Measurements from ENCODE around the gene LRRK2.

LRRK2 gene

GRCh38 chr12:40313928-40314327 is 89.1 kb downstream of the LRRK2 start:
- no peak for TF ChIP-seq EZH2phosphoT487 (IDR thresholded peaks at IDR 0.05; ENCODE audit: low read depth)
- TF ChIP-seq, protein P1, sequence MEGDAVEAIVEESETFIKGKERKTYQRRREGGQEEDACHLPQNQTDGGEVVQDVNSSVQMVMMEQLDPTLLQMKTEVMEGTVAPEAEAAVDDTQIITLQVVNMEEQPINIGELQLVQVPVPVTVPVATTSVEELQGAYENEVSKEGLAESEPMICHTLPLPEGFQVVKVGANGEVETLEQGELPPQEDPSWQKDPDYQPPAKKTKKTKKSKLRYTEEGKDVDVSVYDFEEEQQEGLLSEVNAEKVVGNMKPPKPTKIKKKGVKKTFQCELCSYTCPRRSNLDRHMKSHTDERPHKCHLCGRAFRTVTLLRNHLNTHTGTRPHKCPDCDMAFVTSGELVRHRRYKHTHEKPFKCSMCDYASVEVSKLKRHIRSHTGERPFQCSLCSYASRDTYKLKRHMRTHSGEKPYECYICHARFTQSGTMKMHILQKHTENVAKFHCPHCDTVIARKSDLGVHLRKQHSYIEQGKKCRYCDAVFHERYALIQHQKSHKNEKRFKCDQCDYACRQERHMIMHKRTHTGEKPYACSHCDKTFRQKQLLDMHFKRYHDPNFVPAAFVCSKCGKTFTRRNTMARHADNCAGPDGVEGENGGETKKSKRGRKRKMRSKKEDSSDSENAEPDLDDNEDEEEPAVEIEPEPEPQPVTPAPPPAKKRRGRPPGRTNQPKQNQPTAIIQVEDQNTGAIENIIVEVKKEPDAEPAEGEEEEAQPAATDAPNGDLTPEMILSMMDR (IDR thresholded peaks at IDR 0.05; ENCODE audit: low read depth, low read length): no peak
- H3K9me3 ChIP-seq (ENCODE audit: insufficient read depth, low read length): no peaks in the 10 kb centered on the region
- H3K4me2 ChIP-seq (ENCODE audit: low read length): peak overlapping the region; percentile 80
- H3K9ac ChIP-seq (ENCODE audit: low read length): peak overlapping the region; percentile 53
- peak overlapping the region; percentile 93 for H3K27ac ChIP-seq (ENCODE audit: low read length)
- no peaks in the 10 kb centered on the region for H4K20me1 ChIP-seq (ENCODE audit: insufficient read depth, low read length)
- 0 out of 2 replicates have a peak overlapping the region, but pooled peaks have one; percentile 12 for H2AFZ ChIP-seq (ENCODE audit: low read depth, low read length)
- no peaks in the 10 kb centered on the region for H3K27me3 ChIP-seq (ENCODE audit: low read depth, low read length)
- peak overlapping the region; percentile 61 for H3K4me3 ChIP-seq (ENCODE audit: low read length)
- H3K36me3 ChIP-seq (replicated peaks; ENCODE audit: low read depth, low read length): peaks cover 11% of the 10 kb centered on the region
- H3K4me1 ChIP-seq (ENCODE audit: low read length): peaks cover 47% of the 10 kb centered on the region
- H3K79me2 ChIP-seq (ENCODE audit: low read length): no peaks in the 10 kb centered on the region

DNA sequence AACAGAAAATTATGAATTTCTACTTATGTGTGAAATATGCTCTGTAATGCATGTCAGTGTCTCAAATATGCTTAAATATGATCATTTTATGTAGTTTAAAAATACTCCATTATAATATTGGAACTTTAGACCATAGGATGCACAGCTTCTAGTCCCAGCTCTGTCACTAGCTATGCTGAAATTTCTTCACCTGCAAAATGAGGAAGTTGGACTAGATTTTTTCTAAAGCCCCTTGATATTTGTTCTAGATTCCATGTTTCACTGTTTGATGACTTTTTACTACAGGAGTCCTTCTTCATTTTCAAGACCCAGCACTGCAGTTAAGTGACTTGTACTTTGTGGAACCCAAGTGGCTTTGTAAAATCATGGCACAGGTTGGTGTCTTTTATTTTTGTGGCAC is 90.1 kb downstream of the LRRK2 start:
- Histone ChIP-seq H3K4me2 (ENCODE audit: low read length) (peak overlapping the region; percentile 80), H3K36me3 (replicated peaks; ENCODE audit: low read depth, low read length) (peaks cover 11% of the 10 kb centered on the region), H3K27me3 (ENCODE audit: low read depth, low read length) (no peaks in the 10 kb centered on the region), H3K9me3 (ENCODE audit: insufficient read depth, low read length) (no peaks in the 10 kb centered on the region), H3K4me1 (ENCODE audit: low read length) (peaks cover 47% of the 10 kb centered on the region), H3K4me3 (ENCODE audit: low read length) (peak overlapping the region; percentile 61), H3K79me2 (ENCODE audit: low read length) (no peaks in the 10 kb centered on the region), H3K27ac (ENCODE audit: low read length) (peak overlapping the region; percentile 93), H4K20me1 (ENCODE audit: insufficient read depth, low read length) (no peaks in the 10 kb centered on the region), H2AFZ (ENCODE audit: low read depth, low read length) (no peak overlapping the region), H3K9ac (ENCODE audit: low read length) (peak overlapping the region; percentile 52)
- TF ChIP-seq EZH2phosphoT487 (IDR thresholded peaks at IDR 0.05; ENCODE audit: low read depth): no peak
- TF ChIP-seq, protein P1 (IDR thresholded peaks at IDR 0.05; ENCODE audit: low read depth, low read length): no peak

DNA sequence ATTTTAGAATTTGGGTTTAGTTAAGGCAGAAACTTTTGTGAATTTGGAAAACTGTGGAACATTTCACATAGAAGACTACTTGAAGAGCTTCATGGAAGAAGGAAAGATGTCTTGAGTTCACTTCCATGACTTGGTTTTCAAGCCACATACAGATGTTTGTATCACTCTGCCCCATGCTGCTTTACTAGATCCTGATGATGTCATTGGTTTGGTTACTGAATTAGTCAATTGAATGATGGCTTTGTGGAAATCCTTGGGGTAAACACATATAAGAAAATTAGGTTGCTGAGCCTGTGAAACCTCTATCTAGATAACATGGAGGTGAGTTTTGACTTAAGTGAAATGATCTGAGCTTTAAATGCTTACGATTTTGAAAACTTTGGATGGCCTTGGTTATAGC is 90.6 kb downstream of the LRRK2 start:
- TF ChIP-seq EZH2phosphoT487 (IDR thresholded peaks at IDR 0.05; ENCODE audit: low read depth): no peak
- TF ChIP-seq, protein P1 (IDR thresholded peaks at IDR 0.05; ENCODE audit: low read depth, low read length): no peak
- H3K79me2 ChIP-seq (ENCODE audit: low read length): no peaks in the 10 kb centered on the region
- H3K27ac ChIP-seq (ENCODE audit: low read length): peak overlapping the region; percentile 93
- H4K20me1 ChIP-seq (ENCODE audit: insufficient read depth, low read length): no peaks in the 10 kb centered on the region
- H3K9me3 ChIP-seq (ENCODE audit: insufficient read depth, low read length): no peaks in the 10 kb centered on the region
- peak overlapping the region; percentile 80 for H3K4me2 ChIP-seq (ENCODE audit: low read length)
- H3K9ac ChIP-seq (ENCODE audit: low read length): peak overlapping the region; percentile 13; the same call in 1 of the 2 replicates
- H3K4me3 ChIP-seq (ENCODE audit: low read length): 0 out of 2 replicates have a peak overlapping the region, but pooled peaks have one; percentile 9
- no peaks in the 10 kb centered on the region for H3K27me3 ChIP-seq (ENCODE audit: low read depth, low read length)
- peaks cover 11% of the 10 kb centered on the region for H3K36me3 ChIP-seq (replicated peaks; ENCODE audit: low read depth, low read length)
- H2AFZ ChIP-seq (ENCODE audit: low read depth, low read length): no peak overlapping the region
- H3K4me1 ChIP-seq (ENCODE audit: low read length): peaks cover 47% of the 10 kb centered on the region

GRCh38 chr12:40324261-40324660 is 99.5 kb downstream of the LRRK2 start:
- Histone ChIP-seq H2AFZ (ENCODE audit: low read depth, low read length) (no peak overlapping the region), H3K9me3 (ENCODE audit: insufficient read depth, low read length) (no peaks in the 10 kb centered on the region)

More at GRCh38 chr12:40324261-40324660, 99.5 kb downstream of the LRRK2 start:
- H3K79me2 ChIP-seq (ENCODE audit: low read length): no peaks in the 10 kb centered on the region
- H3K9ac ChIP-seq (ENCODE audit: low read length): no peak overlapping the region
- H3K27ac ChIP-seq (ENCODE audit: low read length): no peak overlapping the region
- peaks cover 14% of the 10 kb centered on the region for H3K4me1 ChIP-seq (ENCODE audit: low read length)
- no peaks in the 10 kb centered on the region for H3K36me3 ChIP-seq (replicated peaks; ENCODE audit: low read depth, low read length)
- H4K20me1 ChIP-seq (ENCODE audit: insufficient read depth, low read length): no peaks in the 10 kb centered on the region
- H3K4me2 ChIP-seq (ENCODE audit: low read length): no peak overlapping the region
- no peak overlapping the region for H3K4me3 ChIP-seq (ENCODE audit: low read length)
- no peaks in the 10 kb centered on the region for H3K27me3 ChIP-seq (ENCODE audit: low read depth, low read length)
- TF ChIP-seq EZH2phosphoT487 (IDR thresholded peaks at IDR 0.05; ENCODE audit: low read depth): no peak
- TF ChIP-seq, protein P1 (IDR thresholded peaks at IDR 0.05; ENCODE audit: low read depth, low read length): no peak
